ENCODE results near the gene ART4.

ART4 gene

GRCh38 chr12:14795028-14795448, 48.3 kb downstream of the ART4 start:
- Histone ChIP-seq H3K4me1 (ENCODE audit: control insufficient read depth in 1 of 2, insufficient read depth in 2 of 2, low read length in 2 of 2) (no peaks in the 10 kb centered on the region), H3K36me3 (ENCODE audit: control insufficient read depth in 1 of 2, insufficient read depth in 2 of 2, low read length in 2 of 2) (peaks cover 38 to 72% of the 10 kb centered on the region in 2 donors), H3K9ac (ENCODE audit: low read depth in 1 of 2, low read length in 2 of 2) (no peak overlapping the region), H3K4me3 (ENCODE audit: low read depth in 1 of 2, low read length in 2 of 2) (no peak overlapping the region), H3K27me3 (ENCODE audit: control insufficient read depth in 1 of 2, insufficient read depth in 2 of 2, low read length in 2 of 2) (no peaks in the 10 kb centered on the region), H3K9me3 (ENCODE audit: control insufficient read depth in 1 of 2, low read length in 2 of 2) (no peaks in the 10 kb centered on the region), H3K27ac (ENCODE audit: low read depth, low read length) (no peak overlapping the region)

- H3K27ac ChIP-seq (ENCODE audit: low read depth, low read length), result no peak overlapping the region
- peaks cover 23 to 42% of the 10 kb centered on the region in 2 donors for H3K36me3 ChIP-seq (ENCODE audit: control insufficient read depth in 1 of 2, insufficient read depth in 2 of 2, low read length in 2 of 2)
- H3K4me1 ChIP-seq (ENCODE audit: control insufficient read depth in 1 of 2, insufficient read depth in 2 of 2, low read length in 2 of 2), result no peaks in the 10 kb centered on the region
- H3K9me3 ChIP-seq (ENCODE audit: control insufficient read depth in 1 of 2, low read length in 2 of 2), result no peaks in the 10 kb centered on the region
- H3K4me3 ChIP-seq (ENCODE audit: low read depth in 1 of 2, low read length in 2 of 2), result no peak overlapping the region
- H3K9ac ChIP-seq (ENCODE audit: low read depth in 1 of 2, low read length in 2 of 2), result no peak overlapping the region
- H3K27me3 ChIP-seq (ENCODE audit: control insufficient read depth in 1 of 2, insufficient read depth in 2 of 2, low read length in 2 of 2), result no peaks in the 10 kb centered on the region
Measured at GRCh38 chr12:14785568-14785967, 57.8 kb downstream of the ART4 start.

DNA sequence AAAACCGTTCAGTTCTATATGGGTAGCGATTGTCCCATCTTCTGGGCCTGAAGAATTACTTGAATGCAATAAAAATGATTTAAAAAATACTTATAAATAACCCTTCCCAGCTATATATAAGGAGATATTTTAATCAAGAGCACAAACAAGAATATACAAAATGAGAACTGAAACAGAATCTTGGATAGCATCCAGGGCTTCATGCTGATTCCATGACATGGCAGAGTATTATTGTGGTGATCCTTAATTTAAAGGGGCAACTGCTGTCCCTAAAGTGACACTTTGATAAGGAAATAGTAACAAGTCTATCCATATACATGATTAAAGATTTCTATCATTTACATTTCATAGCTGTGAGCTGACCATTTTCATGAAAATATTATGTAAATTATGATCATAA, 58.9 kb downstream of the ART4 start:
- Histone ChIP-seq H3K9ac (ENCODE audit: low read depth in 1 of 2, low read length in 2 of 2) (no peak overlapping the region), H3K27me3 (ENCODE audit: control insufficient read depth in 1 of 2, insufficient read depth in 2 of 2, low read length in 2 of 2) (no peaks in the 10 kb centered on the region), H3K36me3 (ENCODE audit: control insufficient read depth in 1 of 2, insufficient read depth in 2 of 2, low read length in 2 of 2) (peaks cover 15 to 33% of the 10 kb centered on the region in 2 donors), H3K4me3 (ENCODE audit: low read depth in 1 of 2, low read length in 2 of 2) (no peak overlapping the region), H3K9me3 (ENCODE audit: control insufficient read depth in 1 of 2, low read length in 2 of 2) (no peaks in the 10 kb centered on the region), H3K27ac (ENCODE audit: low read depth, low read length) (no peak overlapping the region), H3K4me1 (ENCODE audit: control insufficient read depth in 1 of 2, insufficient read depth in 2 of 2, low read length in 2 of 2) (no peaks in the 10 kb centered on the region)

- no peak overlapping the region for H3K27ac ChIP-seq (ENCODE audit: low read depth, low read length)
- no peaks in the 10 kb centered on the region for H3K4me1 ChIP-seq (ENCODE audit: control insufficient read depth in 1 of 2, insufficient read depth in 2 of 2, low read length in 2 of 2)
- no peak overlapping the region for H3K4me3 ChIP-seq (ENCODE audit: low read depth in 1 of 2, low read length in 2 of 2)
- no peaks in the 10 kb centered on the region for H3K27me3 ChIP-seq (ENCODE audit: control insufficient read depth in 1 of 2, insufficient read depth in 2 of 2, low read length in 2 of 2)
- peaks cover under 1 to 20% of the 10 kb centered on the region in 2 donors for H3K36me3 ChIP-seq (ENCODE audit: control insufficient read depth in 1 of 2, insufficient read depth in 2 of 2, low read length in 2 of 2)
- no peaks in the 10 kb centered on the region for H3K9me3 ChIP-seq (ENCODE audit: control insufficient read depth in 1 of 2, low read length in 2 of 2)
- no peak overlapping the region for H3K9ac ChIP-seq (ENCODE audit: low read depth in 1 of 2, low read length in 2 of 2)
Measured at GRCh38 chr12:14782756-14783155, 60.6 kb downstream of the ART4 start.

- Histone ChIP-seq H3K4me3 (ENCODE audit: low read depth in 1 of 2, low read length in 2 of 2) (no peak overlapping the region), H3K9ac (ENCODE audit: low read depth in 1 of 2, low read length in 2 of 2) (no peak overlapping the region), H3K9me3 (ENCODE audit: control insufficient read depth in 1 of 2, low read length in 2 of 2) (no peaks in the 10 kb centered on the region), H3K36me3 (ENCODE audit: control insufficient read depth in 1 of 2, insufficient read depth in 2 of 2, low read length in 2 of 2) (peaks cover 0 to 8% of the 10 kb centered on the region in 2 donors), H3K4me1 (ENCODE audit: control insufficient read depth in 1 of 2, insufficient read depth in 2 of 2, low read length in 2 of 2) (peaks cover 0 to 10% of the 10 kb centered on the region in 2 donors), H3K27ac (ENCODE audit: low read depth, low read length) (no peak overlapping the region), H3K27me3 (ENCODE audit: control insufficient read depth in 1 of 2, insufficient read depth in 2 of 2, low read length in 2 of 2) (no peaks in the 10 kb centered on the region)
Measured at GRCh38 chr12:14781563-14781962, 61.8 kb downstream of the ART4 start.

- H3K36me3 ChIP-seq (ENCODE audit: control insufficient read depth in 1 of 2, insufficient read depth in 2 of 2, low read length in 2 of 2), result peaks cover 0 to 6% of the 10 kb centered on the region in 2 donors
- H3K4me1 ChIP-seq (ENCODE audit: control insufficient read depth in 1 of 2, insufficient read depth in 2 of 2, low read length in 2 of 2), result peaks cover 6 to 17% of the 10 kb centered on the region in 2 donors
- no peak overlapping the region for H3K9ac ChIP-seq (ENCODE audit: low read depth in 1 of 2, low read length in 2 of 2)
- H3K4me3 ChIP-seq (ENCODE audit: low read depth in 1 of 2, low read length in 2 of 2), result no peak overlapping the region
- H3K9me3 ChIP-seq (ENCODE audit: control insufficient read depth in 1 of 2, low read length in 2 of 2), result no peaks in the 10 kb centered on the region
- H3K27me3 ChIP-seq (ENCODE audit: control insufficient read depth in 1 of 2, insufficient read depth in 2 of 2, low read length in 2 of 2), result no peaks in the 10 kb centered on the region
- H3K27ac ChIP-seq (ENCODE audit: low read depth, low read length), result no peak overlapping the region
Measured at GRCh38 chr12:14780859-14781258, 62.5 kb downstream of the ART4 start.

DNA sequence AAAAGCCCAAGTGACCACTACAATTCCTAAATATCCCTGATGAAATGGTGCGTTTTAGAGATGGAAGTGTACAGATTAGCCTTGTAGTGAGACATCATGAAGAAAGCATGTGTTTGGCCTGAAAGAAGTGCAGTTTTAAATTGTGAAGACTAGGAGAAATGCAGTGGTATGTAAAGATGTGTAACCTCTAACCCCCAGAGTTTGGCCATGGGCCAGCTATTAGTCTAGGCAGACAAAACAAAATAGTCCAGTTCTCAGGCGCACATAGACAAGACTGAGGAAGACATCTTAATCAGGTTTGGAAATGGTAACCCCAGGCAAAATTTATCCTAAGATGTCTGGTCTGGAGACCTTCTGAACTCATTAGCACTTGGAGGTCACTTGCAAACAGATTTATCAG, 63.5 kb downstream of the ART4 start:
- no peak overlapping the region for H3K27ac ChIP-seq (ENCODE audit: low read depth, low read length)
- no peak overlapping the region for H3K4me3 ChIP-seq (ENCODE audit: low read depth in 1 of 2, low read length in 2 of 2)
- H3K36me3 ChIP-seq (ENCODE audit: control insufficient read depth in 1 of 2, insufficient read depth in 2 of 2, low read length in 2 of 2), result no peaks in the 10 kb centered on the region
- no peaks in the 10 kb centered on the region for H3K27me3 ChIP-seq (ENCODE audit: control insufficient read depth in 1 of 2, insufficient read depth in 2 of 2, low read length in 2 of 2)
- H3K4me1 ChIP-seq (ENCODE audit: control insufficient read depth in 1 of 2, insufficient read depth in 2 of 2, low read length in 2 of 2), result peaks cover 10 to 20% of the 10 kb centered on the region in 2 donors
- no peak overlapping the region for H3K9ac ChIP-seq (ENCODE audit: low read depth in 1 of 2, low read length in 2 of 2)
- no peaks in the 10 kb centered on the region for H3K9me3 ChIP-seq (ENCODE audit: control insufficient read depth in 1 of 2, low read length in 2 of 2)

- no peak overlapping the region for H3K4me3 ChIP-seq (ENCODE audit: low read depth in 1 of 2, low read length in 2 of 2)
- H3K9ac ChIP-seq (ENCODE audit: low read depth in 1 of 2, low read length in 2 of 2), result no peak overlapping the region
- no peaks in the 10 kb centered on the region for H3K36me3 ChIP-seq (ENCODE audit: control insufficient read depth in 1 of 2, insufficient read depth in 2 of 2, low read length in 2 of 2)
- no peaks in the 10 kb centered on the region for H3K9me3 ChIP-seq (ENCODE audit: control insufficient read depth in 1 of 2, low read length in 2 of 2)
- no peaks in the 10 kb centered on the region for H3K27me3 ChIP-seq (ENCODE audit: control insufficient read depth in 1 of 2, insufficient read depth in 2 of 2, low read length in 2 of 2)
- H3K27ac ChIP-seq (ENCODE audit: low read depth, low read length), result no peak overlapping the region
- peaks cover 10 to 20% of the 10 kb centered on the region in 2 donors for H3K4me1 ChIP-seq (ENCODE audit: control insufficient read depth in 1 of 2, insufficient read depth in 2 of 2, low read length in 2 of 2)
Measured at GRCh38 chr12:14777271-14777670, 66.1 kb downstream of the ART4 start.

GRCh38 chr12:14776236-14776961, 66.9 kb downstream of the ART4 start:
- Histone ChIP-seq H3K27ac (ENCODE audit: low read depth, low read length) (no peak overlapping the region), H3K27me3 (ENCODE audit: control insufficient read depth in 1 of 2, insufficient read depth in 2 of 2, low read length in 2 of 2) (no peaks in the 10 kb centered on the region), H3K36me3 (ENCODE audit: control insufficient read depth in 1 of 2, insufficient read depth in 2 of 2, low read length in 2 of 2) (no peaks in the 10 kb centered on the region), H3K9ac (ENCODE audit: low read depth in 1 of 2, low read length in 2 of 2) (no peak overlapping the region), H3K9me3 (ENCODE audit: control insufficient read depth in 1 of 2, low read length in 2 of 2) (no peaks in the 10 kb centered on the region), H3K4me3 (ENCODE audit: low read depth in 1 of 2, low read length in 2 of 2) (peak overlapping the region; percentile 17 to 87), H3K4me1 (ENCODE audit: control insufficient read depth in 1 of 2, insufficient read depth in 2 of 2, low read length in 2 of 2) (peaks cover 10 to 20% of the 10 kb centered on the region in 2 donors)

- H3K9ac ChIP-seq (ENCODE audit: low read depth in 1 of 2, low read length in 2 of 2), result peak overlapping the region; percentile 91 to 93
- peaks cover 10 to 20% of the 10 kb centered on the region in 2 donors for H3K4me1 ChIP-seq (ENCODE audit: control insufficient read depth in 1 of 2, insufficient read depth in 2 of 2, low read length in 2 of 2)
- H3K9me3 ChIP-seq (ENCODE audit: control insufficient read depth in 1 of 2, low read length in 2 of 2), result no peaks in the 10 kb centered on the region
- H3K27ac ChIP-seq (ENCODE audit: low read depth, low read length), result peak overlapping the region; percentile 96
- H3K4me3 ChIP-seq (ENCODE audit: low read depth in 1 of 2, low read length in 2 of 2), result peak overlapping the region; percentile 87 to 95
- no peaks in the 10 kb centered on the region for H3K27me3 ChIP-seq (ENCODE audit: control insufficient read depth in 1 of 2, insufficient read depth in 2 of 2, low read length in 2 of 2)
- H3K36me3 ChIP-seq (ENCODE audit: control insufficient read depth in 1 of 2, insufficient read depth in 2 of 2, low read length in 2 of 2), result no peaks in the 10 kb centered on the region
Measured at GRCh38 chr12:14775636-14775980, 67.7 kb downstream of the ART4 start.

All from duodenal mucosa (tissue), 2 donors.